Astrocyte (in vitro differentiated cells and primary cell): Measurements from ENCODE around the gene RNF214. TPM values are rescaled to one million over a fixed set of nuclear protein-coding genes. Genes with fewer than 3 reads are reported as not detected.

ENCODE experiments used
- DNase-seq: peaks from one replicate; pipeline ENCODE4 v3.0.0-alpha.2; 2010; ENCODE audit warnings: low read depth
- FAIRE-seq: peaks from 2 replicates; lab custom pipeline; 2011; peaks lifted over from hg19 to GRCh38; lab: Jason Lieb, UNC
- H2AFZ ChIP-seq: 2 replicates; pipeline ENCODE4 v1.6.0; 2012; ENCODE audit warnings: low read depth, low read length, inconsistent platforms
- H3K27ac ChIP-seq: 2 replicates; pipeline ENCODE4 v1.5.1; 2011; ENCODE audit warnings: low read depth, low read length, inconsistent platforms
- H3K27me3 ChIP-seq: 2 replicates; pipeline ENCODE4 v1.6.0; 2011; ENCODE audit warnings: low read length, inconsistent platforms; ENCODE audit not compliant: insufficient read depth
- H3K36me3 ChIP-seq: 2 replicates; pipeline ENCODE4 v1.5.1; 2011; ENCODE audit warnings: low read length, inconsistent platforms; ENCODE audit not compliant: insufficient read depth
- H3K4me1 ChIP-seq: 2 replicates; pipeline ENCODE4 v1.5.1; 2011; ENCODE audit warnings: low read length, inconsistent platforms; ENCODE audit not compliant: insufficient read depth
- H3K4me2 ChIP-seq: 2 replicates; pipeline ENCODE4 v1.6.0; 2012; ENCODE audit warnings: low read length, inconsistent platforms
- H3K4me3 ChIP-seq: 2 replicates; pipeline ENCODE4 v1.5.1; 2011; ENCODE audit warnings: low read depth, mild to moderate bottlenecking, low read length, inconsistent platforms; ENCODE audit not compliant: insufficient read depth
- H3K79me2 ChIP-seq: 2 replicates; pipeline ENCODE4 v1.6.0; 2012; ENCODE audit warnings: mild to moderate bottlenecking, low read length, inconsistent platforms; ENCODE audit not compliant: insufficient read depth
- H3K9ac ChIP-seq: 2 replicates; pipeline ENCODE4 v1.6.0; 2012; ENCODE audit warnings: mild to moderate bottlenecking, low read length, inconsistent platforms
- H3K9me3 ChIP-seq: 2 replicates; pipeline ENCODE4 v1.5.1; 2012; ENCODE audit warnings: low read depth, mild to moderate bottlenecking, low read length, inconsistent platforms; ENCODE audit not compliant: insufficient read depth
- H4K20me1 ChIP-seq: 2 replicates; pipeline ENCODE4 v1.6.0; 2012; ENCODE audit warnings: low read length, inconsistent platforms; ENCODE audit not compliant: insufficient read depth
- H3K27ac Mint-ChIP-seq: one replicate; pipeline ENCODE4 v1.8.0; 2021; ENCODE audit warnings: mild to moderate bottlenecking, mixed read lengths; ENCODE audit not compliant: unreplicated experiment
- H3K27me3 Mint-ChIP-seq: one replicate; pipeline ENCODE4 v1.8.0; 2021; ENCODE audit warnings: low read depth, mixed read lengths; ENCODE audit not compliant: unreplicated experiment
- H3K36me3 Mint-ChIP-seq: one replicate; pipeline ENCODE4 v1.8.0; 2021; ENCODE audit warnings: low read depth, mixed read lengths; ENCODE audit not compliant: unreplicated experiment
- H3K4me1 Mint-ChIP-seq: one replicate; pipeline ENCODE4 v1.8.0; 2021; ENCODE audit warnings: low read depth, mixed read lengths; ENCODE audit not compliant: unreplicated experiment
- H3K4me3 Mint-ChIP-seq: one replicate; pipeline ENCODE4 v1.8.0; 2021; ENCODE audit warnings: mild to moderate bottlenecking, moderate library complexity, mixed read lengths; ENCODE audit not compliant: unreplicated experiment
- H3K9me3 Mint-ChIP-seq: one replicate; pipeline ENCODE4 v1.8.0; 2021; ENCODE audit warnings: mild to moderate bottlenecking, mixed read lengths; ENCODE audit not compliant: unreplicated experiment
- CTCF ChIP-seq: IDR thresholded peaks from 2 replicates; pipeline ENCODE4 v1.5.1; 2011; ENCODE audit warnings: low read depth, mild to moderate bottlenecking, inconsistent platforms, low read length, moderate library complexity; ENCODE audit not compliant: insufficient read depth
- EZH2 ChIP-seq: IDR thresholded peaks from 2 replicates; pipeline ENCODE4 v1.6.1; 2012; ENCODE audit warnings: mild to moderate bottlenecking, low read length, inconsistent platforms; ENCODE audit not compliant: insufficient read depth
- total RNA-seq: library from RNA; stranded (reverse); gene quantifications from 2 replicates; pipeline ENCODE4 v1.2.1, GENCODE V29; 2021

Gene RNF214
- total RNA-seq, 1 donor from 2014 or later, result 23.6 TPM

GRCh38 chr11:117201658-117202305, 30.7 kb upstream of the RNF214 start:
- Histone ChIP-seq H3K79me2 (peaks cover 80% of the 10 kb centered on the region), H3K9me3 (no peaks in the 10 kb centered on the region), H2AFZ (no peak overlapping the region), H3K36me3 (peaks cover 31% of the 10 kb centered on the region), H3K27ac (peak overlapping the region; percentile 76), H3K4me2 (peak overlapping the region; percentile 98), H3K4me1 (peaks cover 55% of the 10 kb centered on the region), H3K4me3 (peak overlapping the region; percentile 83), H3K9ac (peak overlapping the region; percentile 91), H4K20me1 (peaks cover 63% of the 10 kb centered on the region), H3K27me3 (no peaks in the 10 kb centered on the region)
- peak overlapping the region; percentile 97 for H3K4me3 Mint-ChIP-seq
- no peaks in the 10 kb centered on the region for H3K9me3 Mint-ChIP-seq
- FAIRE-seq (no peak), DNase-seq (no peak)
- peaks cover 60% of the 10 kb centered on the region for H3K4me1 Mint-ChIP-seq
- H3K27ac Mint-ChIP-seq, result peak overlapping the region; percentile 99
- H3K27me3 Mint-ChIP-seq, result no peaks in the 10 kb centered on the region
- no peak for TF ChIP-seq CTCF
- TF ChIP-seq EZH2, result no peak
- H3K36me3 Mint-ChIP-seq, result peaks cover 34% of the 10 kb centered on the region

- Histone ChIP-seq H3K36me3 (peaks cover 31% of the 10 kb centered on the region), H3K27ac (no peak overlapping the region), H3K9me3 (no peaks in the 10 kb centered on the region), H2AFZ (no peak overlapping the region), H4K20me1 (peaks cover 63% of the 10 kb centered on the region), H3K27me3 (no peaks in the 10 kb centered on the region), H3K4me1 (peaks cover 54% of the 10 kb centered on the region), H3K4me2 (peak overlapping the region; percentile 98), H3K9ac (peak overlapping the region; percentile 91), H3K4me3 (peak overlapping the region; percentile 83), H3K79me2 (peaks cover 78% of the 10 kb centered on the region)
- H3K27me3 Mint-ChIP-seq, result no peaks in the 10 kb centered on the region
- H3K27ac Mint-ChIP-seq, result peak overlapping the region; percentile 99
- peak overlapping the region; percentile 97 for H3K4me3 Mint-ChIP-seq
- peaks cover 34% of the 10 kb centered on the region for H3K36me3 Mint-ChIP-seq
- no peak for TF ChIP-seq CTCF
- TF ChIP-seq EZH2, result no peak
- no peaks in the 10 kb centered on the region for H3K9me3 Mint-ChIP-seq
- no peak for DNase-seq
- peaks cover 56% of the 10 kb centered on the region for H3K4me1 Mint-ChIP-seq
- peak; percentile 32 for FAIRE-seq
Measured at GRCh38 chr11:117202386-117203068, 29.9 kb upstream of the RNF214 start.

GRCh38 chr11:117203069-117203407, 29.4 kb upstream of the RNF214 start:
- Histone ChIP-seq H2AFZ (no peak overlapping the region), H3K9me3 (no peaks in the 10 kb centered on the region), H3K4me2 (peak overlapping the region; percentile 98), H3K36me3 (peaks cover 31% of the 10 kb centered on the region), H3K9ac (peak overlapping the region; percentile 91), H4K20me1 (peaks cover 63% of the 10 kb centered on the region), H3K27ac (no peak overlapping the region), H3K4me1 (peaks cover 49% of the 10 kb centered on the region), H3K27me3 (no peaks in the 10 kb centered on the region), H3K79me2 (peaks cover 75% of the 10 kb centered on the region), H3K4me3 (peak overlapping the region; percentile 83)
- H3K27ac Mint-ChIP-seq, result peak overlapping the region; percentile 99
- H3K9me3 Mint-ChIP-seq, result no peaks in the 10 kb centered on the region
- H3K36me3 Mint-ChIP-seq, result peaks cover 34% of the 10 kb centered on the region
- peaks cover 52% of the 10 kb centered on the region for H3K4me1 Mint-ChIP-seq
- no peaks in the 10 kb centered on the region for H3K27me3 Mint-ChIP-seq
- no peak for DNase-seq
- no peak for FAIRE-seq
- peak overlapping the region; percentile 97 for H3K4me3 Mint-ChIP-seq
- TF ChIP-seq CTCF (no peak), EZH2 (no peak)
